OCI-LY7 (cell line): Measurements from ENCODE around the gene LRIG1.

Source experiments
- EZH2phosphoT487 ChIP-seq: fragments of 200-600 bp; sonication (generic); IDR thresholded peaks from 2 replicates; pipeline ENCODE4 v1.6.1; 2018; ENCODE audit warnings: low read depth, borderline replicate concordance, mild to moderate bottlenecking, mixed run types, antibody characterized with exemption, low read length, moderate library complexity, mixed read lengths
- TF ChIP-seq, protein P1 (sequence below): fragments of 200-600 bp; sonication (generic); conservative IDR thresholded peaks from 2 replicates; pipeline ENCODE4 v1.5.1; 2014; ENCODE audit warnings: mild to moderate bottlenecking, antibody characterized with exemption, low read length, moderate library complexity, mixed read lengths

DNA sequence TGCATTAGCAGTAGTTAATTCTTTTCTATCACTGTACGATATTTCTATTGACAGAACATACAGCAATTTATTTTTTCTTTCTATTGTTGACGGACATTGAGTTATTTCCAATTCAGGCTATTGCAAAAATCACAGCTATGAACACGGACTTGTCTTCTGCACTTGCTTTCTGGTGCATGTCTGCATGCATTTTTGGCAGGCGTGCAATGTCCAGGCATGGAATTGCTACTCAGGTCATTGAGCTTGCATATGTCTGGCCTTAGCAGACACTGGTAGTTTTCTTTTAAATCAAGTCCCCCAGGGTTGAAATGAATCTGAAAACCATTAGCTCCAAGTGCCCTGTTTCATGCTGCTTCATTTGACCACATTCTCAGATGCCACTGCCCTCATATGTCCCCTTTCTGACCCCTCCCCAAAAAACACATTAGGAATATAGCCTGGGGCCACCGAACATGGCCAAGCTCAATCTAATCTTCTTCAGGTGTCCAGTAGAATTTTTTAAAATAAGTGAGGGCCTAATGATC, 72.8 kb downstream of the LRIG1 start:
- TF ChIP-seq, protein P1, sequence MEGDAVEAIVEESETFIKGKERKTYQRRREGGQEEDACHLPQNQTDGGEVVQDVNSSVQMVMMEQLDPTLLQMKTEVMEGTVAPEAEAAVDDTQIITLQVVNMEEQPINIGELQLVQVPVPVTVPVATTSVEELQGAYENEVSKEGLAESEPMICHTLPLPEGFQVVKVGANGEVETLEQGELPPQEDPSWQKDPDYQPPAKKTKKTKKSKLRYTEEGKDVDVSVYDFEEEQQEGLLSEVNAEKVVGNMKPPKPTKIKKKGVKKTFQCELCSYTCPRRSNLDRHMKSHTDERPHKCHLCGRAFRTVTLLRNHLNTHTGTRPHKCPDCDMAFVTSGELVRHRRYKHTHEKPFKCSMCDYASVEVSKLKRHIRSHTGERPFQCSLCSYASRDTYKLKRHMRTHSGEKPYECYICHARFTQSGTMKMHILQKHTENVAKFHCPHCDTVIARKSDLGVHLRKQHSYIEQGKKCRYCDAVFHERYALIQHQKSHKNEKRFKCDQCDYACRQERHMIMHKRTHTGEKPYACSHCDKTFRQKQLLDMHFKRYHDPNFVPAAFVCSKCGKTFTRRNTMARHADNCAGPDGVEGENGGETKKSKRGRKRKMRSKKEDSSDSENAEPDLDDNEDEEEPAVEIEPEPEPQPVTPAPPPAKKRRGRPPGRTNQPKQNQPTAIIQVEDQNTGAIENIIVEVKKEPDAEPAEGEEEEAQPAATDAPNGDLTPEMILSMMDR: no peak
- TF ChIP-seq EZH2phosphoT487: no peak
